IMR-90 (cell line): ENCODE measurements around the gene TMEM14A. TPM values are rescaled to one million over a fixed set of nuclear protein-coding genes. Genes with fewer than 3 reads are reported as not detected.

Experiments
- ATAC-seq: fragments of 200-7000 bp; cut with Tn5 transposase; 2 replicates; pipeline ENCODE4 v1.9.1; 2020; ENCODE audit warnings: low read depth, mild to moderate bottlenecking, moderate library complexity
- BruUV-seq: library from RNA; stranded (reverse); fragments of 400-500 nt; replicated peaks from 2 replicates; lab custom pipeline; 2021; lab: Mats Ljungman, UMichigan
- CTCF ChIA-PET: fragments of 300-600 bp; formaldehyde crosslinking; extraction: SDS; loops from one replicate; lab custom pipeline; 2021; ENCODE audit warnings: antibody characterized with exemption; lab: Yijun Ruan, JAX
- POLR2A ChIA-PET: fragments of 300-600 bp; sonication (Branson Sonifier 250); formaldehyde crosslinking; loops from one replicate; lab custom pipeline; 2022; ENCODE audit warnings: antibody characterized with exemption; ENCODE audit not compliant: unreplicated experiment; lab: Charles Lee
- DNase-seq: peaks from one replicate; pipeline ENCODE4 v3.0.0; 2013
- H2AFZ ChIP-seq: replicated peaks from 2 replicates; pipeline ENCODE3; 2013; ENCODE audit warnings: low read length, mild to moderate bottlenecking; ENCODE audit not compliant: poor library complexity
- H2AK5ac ChIP-seq: 2 replicates; pipeline ENCODE4 v1.6.1; 2013; ENCODE audit warnings: low read depth, low read length, inconsistent platforms
- H2AK9ac ChIP-seq: replicated peaks from 2 replicates; pipeline ENCODE3; 2013; ENCODE audit warnings: mild to moderate bottlenecking, low read depth, low read length, moderate library complexity; ENCODE audit not compliant: poor library complexity
- H2BK120ac ChIP-seq: 2 replicates; pipeline ENCODE4 v1.6.1; 2013; ENCODE audit warnings: low read depth, low read length, inconsistent platforms
- H2BK15ac ChIP-seq: 3 replicates; pipeline ENCODE4 v1.6.1; 2013; ENCODE audit warnings: low read depth, low read length, inconsistent platforms
- H2BK20ac ChIP-seq: 2 replicates; pipeline ENCODE4 v1.6.1; 2013; ENCODE audit warnings: low read depth, mild to moderate bottlenecking, inconsistent platforms, low read length, moderate library complexity
- H2BK5ac ChIP-seq: 2 replicates; pipeline ENCODE4 v1.6.1; 2013; ENCODE audit warnings: mild to moderate bottlenecking, low read depth, low read length, inconsistent platforms; ENCODE audit not compliant: poor library complexity, severe bottlenecking
- H3K14ac ChIP-seq: replicated peaks from 2 replicates; pipeline ENCODE4 v1.6.1; 2013; ENCODE audit warnings: low read depth, low read length, inconsistent platforms
- H3K18ac ChIP-seq: 2 replicates; pipeline ENCODE4 v1.6.1; 2013; ENCODE audit warnings: low read depth, low read length, control low read depth
- H3K23ac ChIP-seq: 2 replicates; pipeline ENCODE4 v1.6.1; 2013; ENCODE audit warnings: low read depth, low read length, inconsistent platforms
- H3K27ac ChIP-seq: 2 replicates; pipeline ENCODE4 v1.5.1; 2013; ENCODE audit warnings: mild to moderate bottlenecking, control low read depth, low read length; ENCODE audit not compliant: insufficient read depth
- H3K27me3 ChIP-seq: 2 replicates; pipeline ENCODE4 v1.6.1; 2013; ENCODE audit warnings: low read length; ENCODE audit not compliant: control insufficient read depth, insufficient read depth
- H3K36me3 ChIP-seq: 2 replicates; pipeline ENCODE4 v1.6.1; 2013; ENCODE audit warnings: low read length, mixed read lengths; ENCODE audit not compliant: control insufficient read depth, insufficient read depth
- H3K4ac ChIP-seq: 2 replicates; pipeline ENCODE4 v1.6.1; 2013; ENCODE audit warnings: low read depth, low read length, inconsistent platforms
- H3K4me1 ChIP-seq: 2 replicates; pipeline ENCODE4 v1.6.1; 2013; ENCODE audit warnings: low read length, mixed read lengths; ENCODE audit not compliant: control insufficient read depth, insufficient read depth
- H3K4me2 ChIP-seq: 2 replicates; pipeline ENCODE4 v1.6.1; 2013; ENCODE audit warnings: low read depth, mild to moderate bottlenecking, control low read depth, low read length, moderate library complexity
- H3K4me3 ChIP-seq: 2 replicates; pipeline ENCODE4 v1.5.1; 2013; ENCODE audit warnings: low read depth, mild to moderate bottlenecking, control low read depth, low read length, moderate library complexity; ENCODE audit not compliant: insufficient read depth
- H3K56ac ChIP-seq: 2 replicates; pipeline ENCODE4 v1.6.1; 2013; ENCODE audit warnings: low read length, inconsistent platforms; ENCODE audit not compliant: insufficient read depth; ENCODE audit errors: extremely low read depth
- H3K79me1 ChIP-seq, 2 experiments: 2 replicates each; pipeline ENCODE4 v1.6.1; 2013; ENCODE audit warnings: low read length in 2 of 2, inconsistent platforms in 1 of 2, low read depth in 1 of 2
- H3K9ac ChIP-seq: 2 replicates; pipeline ENCODE4 v1.6.1; 2013; ENCODE audit warnings: low read depth, low read length, control low read depth
- H3K9me1 ChIP-seq: 2 replicates; pipeline ENCODE4 v1.6.1; 2013; ENCODE audit warnings: low read length, inconsistent platforms; ENCODE audit not compliant: insufficient read depth
- H3K9me3 ChIP-seq: 2 replicates; pipeline ENCODE4 v1.6.1; 2013; ENCODE audit warnings: low read length; ENCODE audit not compliant: control insufficient read depth, insufficient read depth
- H4K20me1 ChIP-seq: 2 replicates; pipeline ENCODE4 v1.6.1; 2013; ENCODE audit warnings: low read length, inconsistent platforms; ENCODE audit not compliant: insufficient read depth
- H4K5ac ChIP-seq: 2 replicates; pipeline ENCODE4 v1.6.1; 2013; ENCODE audit warnings: mild to moderate bottlenecking, low read depth, low read length, control low read depth
- H4K8ac ChIP-seq, 2 experiments: 2 replicates each; pipeline ENCODE4 v1.6.1; 2013; ENCODE audit warnings: low read depth in 2 of 2, low read length in 2 of 2, control low read depth in 1 of 2, inconsistent platforms in 1 of 2
- H4K91ac ChIP-seq: 2 replicates; pipeline ENCODE4 v1.6.1; 2013; ENCODE audit warnings: low read depth, low read length, inconsistent platforms; ENCODE audit not compliant: insufficient read depth
- BHLHE40 ChIP-seq: fragments of 150-350 bp; IDR thresholded peaks from 2 replicates; pipeline ENCODE4 v1.6.1; 2016; ENCODE audit warnings: mild to moderate bottlenecking, low read depth, low read length
- FOS ChIP-seq: fragments of 150-350 bp; IDR thresholded peaks from 2 replicates; pipeline ENCODE4 v1.6.1; 2016; ENCODE audit warnings: low read depth, low read length
- POLR2A ChIP-seq: IDR thresholded peaks from 2 replicates; pipeline ENCODE4 v1.6.1; 2012; ENCODE audit warnings: mild to moderate bottlenecking, low read depth, low read length
- RAD21 ChIP-seq: IDR thresholded peaks from 2 replicates; pipeline ENCODE4 v1.6.1; 2012; ENCODE audit warnings: low read length, improper control_type of control experiment
- RCOR1 ChIP-seq: IDR thresholded peaks from 2 replicates; pipeline ENCODE4 v1.6.1; 2012; ENCODE audit warnings: mild to moderate bottlenecking, low read length, improper control_type of control experiment; ENCODE audit not compliant: insufficient replicate concordance
- RFX5 ChIP-seq: IDR thresholded peaks from 2 replicates; pipeline ENCODE4 v1.8.0; 2012; ENCODE audit warnings: low read depth, mild to moderate bottlenecking, low read length, moderate library complexity
- SMC3 ChIP-seq: fragments of 150-350 bp; IDR thresholded peaks from 2 replicates; pipeline ENCODE4 v1.6.1; 2016; ENCODE audit warnings: low read depth, mild to moderate bottlenecking, antibody characterized with exemption, low read length, moderate library complexity
- WGBS, 2 experiments: methylation state at CpG; one replicate each; pipeline versions ENCODE4 v1.1.5 to v1.1.7; 2013; ENCODE audit warnings: missing lambda C conversion rate in 2 of 2; ENCODE audit not compliant: insufficient read length in 1 of 2; ENCODE audit errors: extremely low coverage in 2 of 2; 5-methylcytosine and 5-hydroxymethylcytosine counted together
- dilution Hi-C: fragments of 300-500 bp; cut with HindIII; formaldehyde crosslinking; loops from one replicate; pipeline ENCODE4 v1.14.3; 2018; ENCODE audit warnings: low sequenced_read_pairs; ENCODE audit not compliant: unreplicated experiment
- in situ Hi-C: fragments of 300-500 bp; cut with MboI; formaldehyde crosslinking; loops from 3 replicates; pipeline ENCODE4 v1.14.3; 2019; ENCODE audit warnings: low sequenced_read_pairs, inconsistent platforms, mixed read lengths
- intact Hi-C: fragments of 100-400 bp; cut with micrococcal nuclease; formaldehyde crosslinking; loops from 2 replicates; pipeline ENCODE4 v1.10.0; 2022
- polyA plus RNA-seq, 3 experiments: library from polyadenylated mRNA; depleted of rRNA; stranded (reverse); fragments of >200 nt; gene quantifications; 2 replicates each; pipeline ENCODE4 v1.2.3, GENCODE V29; 2012; ENCODE audit warnings: low replicate concordance in 1 of 3
- total RNA-seq: library from RNA; depleted of rRNA; stranded (reverse); fragments of >200 nt; gene quantifications from 2 replicates; pipeline ENCODE4 v1.2.3, GENCODE V29; 2012

The TMEM14A gene
- total and polyA plus RNA-seq, 2 of the 4 experiments (the other 2 are of a cell fraction): 18.5 to 25.1 TPM

DNA sequence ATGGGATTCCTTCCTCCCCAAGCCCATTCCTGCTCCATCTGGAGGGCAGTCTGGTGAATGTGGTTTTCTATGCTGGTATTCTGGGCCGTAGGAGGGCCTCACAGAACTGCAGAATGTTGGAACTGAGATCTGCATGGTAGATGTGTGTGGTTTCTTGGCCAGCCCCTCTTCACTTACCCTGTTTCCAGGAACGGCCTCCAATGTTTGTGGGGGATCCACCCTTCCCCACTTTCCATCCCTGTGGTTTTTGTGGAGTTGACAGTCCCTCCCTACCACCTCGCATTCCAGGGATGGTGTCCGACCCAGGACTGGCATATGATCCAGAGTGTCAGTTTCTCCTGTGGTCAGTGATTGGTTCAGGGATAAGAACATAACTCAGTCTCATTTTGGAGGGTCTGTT, 26.7 kb upstream of the TMEM14A start:
- dilution Hi-C loops: no loop called here

More for the DNA sequence above, 26.7 kb upstream of the TMEM14A start:
- Histone ChIP-seq H3K27ac (no peak overlapping the region), H3K4me1 (peaks cover 9% of the 10 kb centered on the region), H3K4me2 (no peak overlapping the region), H3K4ac (peak overlapping the region; percentile 20; the same call in 1 of the 2 replicates), H3K27me3 (no peaks in the 10 kb centered on the region), H4K20me1 (no peaks in the 10 kb centered on the region), H3K9me1 (peaks cover 8% of the 10 kb centered on the region), H4K5ac (no peak overlapping the region), H2AK9ac (no peak overlapping the region), H4K91ac (peak overlapping the region; percentile 39; the same call in 1 of the 2 replicates), H3K14ac (no peak overlapping the region), H2BK5ac (no peak overlapping the region), H2AFZ (no peak overlapping the region), H2BK20ac (no peak overlapping the region), H3K4me3 (no peak overlapping the region), H3K56ac (no peak overlapping the region), H3K79me1 (no peaks in the 10 kb centered on the region), H3K23ac (no peak overlapping the region), H3K36me3 (no peaks in the 10 kb centered on the region), H3K9ac (no peak overlapping the region), H3K18ac (no peak overlapping the region), H2BK15ac (peak overlapping the region; percentile 28; the same call in 2 of the 3 replicates), H2BK120ac (peak overlapping the region; percentile 8; the same call in 1 of the 2 replicates), H2AK5ac (0 out of 2 replicates have a peak overlapping the region, but pooled peaks have one; percentile 21), H4K8ac (no peak overlapping the region), H3K9me3 (no peaks in the 10 kb centered on the region)
- no CpG with 5 or more reads among the region's 4 CpGs for WGBS, 2 experiments
- in situ Hi-C loops (loop anchor here (10.0 kb wide), 1 partner anchor 129 kb away; no protein-coding TSS in a partner anchor), intact Hi-C loops (no loop called here)
- no TSS peak for BruUV-seq
- no peak for ATAC-seq
- TF ChIP-seq RFX5: no peak
- no peak for TF ChIP-seq BHLHE40
- no peak for TF ChIP-seq POLR2A
- TF ChIP-seq SMC3: no peak
- no peak for TF ChIP-seq RAD21
- TF ChIP-seq FOS: no peak
- TF ChIP-seq RCOR1: no peak
- ChIA-PET POLR2A (no interaction called here), CTCF (no interaction called here)
- no peak for DNase-seq
